ENCODE measurements around the gene VPS37D. TPM values are rescaled to one million over a fixed set of nuclear protein-coding genes. Genes with fewer than 3 reads are reported as not detected.

Gene VPS37D
- total and polyA plus RNA-seq, 2 of the 4 experiments (the other 2 are of a cell fraction) = 2.3 to 3.1 TPM

GRCh38 chr7:73717025-73717807, 49.6 kb downstream of the VPS37D start:
- Histone ChIP-seq H2BK20ac (ENCODE audit: low read depth, low read length) (peak overlapping the region; percentile 7; the same call in 1 of the 2 replicates), H3K79me1 (ENCODE audit: low read depth in 1 of 2, low read length in 2 of 2) (peaks cover 14 to 59% of the 10 kb centered on the region in 2 experiments), H4K8ac (ENCODE audit: low read depth in 2 of 2, low read length in 2 of 2) (peak overlapping the region; percentile 0 to 20; a peak in 1 of 4 replicates), H3K9me3 (ENCODE audit: control insufficient read depth, insufficient read depth, low read length) (no peaks in the 10 kb centered on the region), H3K36me3 (ENCODE audit: control insufficient read depth, insufficient read depth, low read length) (peaks cover 2% of the 10 kb centered on the region; the same call in 1 of the 2 replicates), H3K4me1 (ENCODE audit: control insufficient read depth, insufficient read depth, low read length) (peaks cover 28% of the 10 kb centered on the region), H2AK5ac (ENCODE audit: low read depth, low read length) (peak overlapping the region; percentile 36), H2AK9ac (replicated peaks; ENCODE audit: low read depth, low read length, poor library complexity) (no peak overlapping the region), H3K4me3 (ENCODE audit: insufficient read depth, low read depth, low read length) (no peak overlapping the region), H3K27me3 (ENCODE audit: control insufficient read depth, insufficient read depth, low read length) (no peaks in the 10 kb centered on the region), H3K14ac (replicated peaks; ENCODE audit: low read depth, low read length) (peak overlapping the region; percentile 18; the same call in 1 of the 2 replicates), H3K27ac (ENCODE audit: insufficient read depth, low read length) (peak overlapping the region; percentile 17; the same call in 1 of the 2 replicates), H4K20me1 (ENCODE audit: insufficient read depth, low read length) (peaks cover 60% of the 10 kb centered on the region), H2BK5ac (ENCODE audit: low read depth, low read length, poor library complexity, severe bottlenecking) (peak overlapping the region; percentile 64), H3K4me2 (ENCODE audit: low read depth, low read length) (no peak overlapping the region), H3K9me1 (ENCODE audit: insufficient read depth, low read length) (peaks cover 21% of the 10 kb centered on the region), H4K91ac (ENCODE audit: insufficient read depth, low read depth, low read length) (no peak overlapping the region), H3K56ac (ENCODE audit: extremely low read depth, insufficient read depth, low read length) (no peak overlapping the region), H3K4ac (ENCODE audit: low read depth, low read length) (peak overlapping the region; percentile 5), H3K18ac (ENCODE audit: low read depth, low read length) (no peak overlapping the region), H2BK15ac (ENCODE audit: low read depth, low read length) (no peak overlapping the region), H3K9ac (ENCODE audit: low read depth, low read length) (no peak overlapping the region), H3K23ac (ENCODE audit: low read depth, low read length) (0 out of 2 replicates have a peak overlapping the region, but pooled peaks have one; percentile 1), H2BK120ac (ENCODE audit: low read depth, low read length) (peak overlapping the region; percentile 48; the same call in 1 of the 2 replicates), H4K5ac (ENCODE audit: low read depth, low read length) (no peak overlapping the region), H2AFZ (replicated peaks; ENCODE audit: low read length, poor library complexity) (no peak overlapping the region)
- CTCF ChIA-PET = interaction anchor here (0.6 to 1.3 kb wide), 4 partner anchors 16 to 196 kb away, joined by 3 read pairs; no protein-coding TSS in a partner anchor
- in situ Hi-C loops (cut with MboI; ENCODE audit: low sequenced_read_pairs) = no loop called here
- POLR2A ChIA-PET (ENCODE audit: unreplicated experiment) = no interaction called here
- no TSS peak for BruUV-seq (replicated peaks)
- dilution Hi-C loops (cut with HindIII; ENCODE audit: low sequenced_read_pairs, unreplicated experiment) = no loop called here
- WGBS, 2 experiments (ENCODE audit: extremely low coverage in 2 of 2, insufficient read length in 1 of 2) = 100% methylated on average over 2 of the region's 13 CpGs; no CpG with 5 or more reads in 1 of the 2 experiments
- intact Hi-C loops (cut with micrococcal nuclease) = loop anchor here (5.0 kb wide), 2 partner anchors 35 to 50 kb away; partner anchors contain the start of genes BUD23, DNAJC30 and VPS37D
- no peak for ATAC-seq (ENCODE audit: low read depth)
- DNase-seq = peak; percentile 26
- TF ChIP-seq RFX5 (IDR thresholded peaks at IDR 0.05; ENCODE audit: low read depth, low read length) (no peak), SMC3 (IDR thresholded peaks at IDR 0.05; ENCODE audit: low read depth, low read length) (no peak), RAD21 (IDR thresholded peaks at IDR 0.05; ENCODE audit: low read length) (no peak), ELK1 (IDR thresholded peaks at IDR 0.05; ENCODE audit: borderline replicate concordance, low read depth, low read length) (no peak), BHLHE40 (IDR thresholded peaks at IDR 0.05; ENCODE audit: low read depth, low read length) (no peak), CTCF (conservative IDR thresholded peaks at IDR 0.05; ENCODE audit: low read depth, low read length) (no peak), RCOR1 (IDR thresholded peaks at IDR 0.05; ENCODE audit: insufficient replicate concordance, low read length) (no peak), POLR2A (IDR thresholded peaks at IDR 0.05; ENCODE audit: low read depth, low read length) (no peak), NFE2L2 (IDR thresholded peaks at IDR 0.05; ENCODE audit: low read depth, low read length) (no peak), FOS (IDR thresholded peaks at IDR 0.05; ENCODE audit: low read depth, low read length) (no peak), CHD1 (IDR thresholded peaks at IDR 0.05; ENCODE audit: low read depth, low read length) (no peak), MAFK (IDR thresholded peaks at IDR 0.05; ENCODE audit: low read depth, low read length) (no peak), MAZ (IDR thresholded peaks at IDR 0.05; ENCODE audit: borderline replicate concordance, low read depth, low read length) (no peak; the same call in 1 of the 2 replicates)
- TF ChIP-seq, protein P1, sequence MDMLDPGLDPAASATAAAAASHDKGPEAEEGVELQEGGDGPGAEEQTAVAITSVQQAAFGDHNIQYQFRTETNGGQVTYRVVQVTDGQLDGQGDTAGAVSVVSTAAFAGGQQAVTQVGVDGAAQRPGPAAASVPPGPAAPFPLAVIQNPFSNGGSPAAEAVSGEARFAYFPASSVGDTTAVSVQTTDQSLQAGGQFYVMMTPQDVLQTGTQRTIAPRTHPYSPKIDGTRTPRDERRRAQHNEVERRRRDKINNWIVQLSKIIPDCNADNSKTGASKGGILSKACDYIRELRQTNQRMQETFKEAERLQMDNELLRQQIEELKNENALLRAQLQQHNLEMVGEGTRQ (IDR thresholded peaks at IDR 0.05; ENCODE audit: low read depth, low read length) = no peak

Data from IMR-90 (cell line).